Measurements from ENCODE around the gene RBL1.
"Not testable (repeated sequence)": the region's sequence is repeated elsewhere in the genome, so short reads cannot be mapped to it uniquely, and the experiment has no call there.

RBL1 gene

DNA sequence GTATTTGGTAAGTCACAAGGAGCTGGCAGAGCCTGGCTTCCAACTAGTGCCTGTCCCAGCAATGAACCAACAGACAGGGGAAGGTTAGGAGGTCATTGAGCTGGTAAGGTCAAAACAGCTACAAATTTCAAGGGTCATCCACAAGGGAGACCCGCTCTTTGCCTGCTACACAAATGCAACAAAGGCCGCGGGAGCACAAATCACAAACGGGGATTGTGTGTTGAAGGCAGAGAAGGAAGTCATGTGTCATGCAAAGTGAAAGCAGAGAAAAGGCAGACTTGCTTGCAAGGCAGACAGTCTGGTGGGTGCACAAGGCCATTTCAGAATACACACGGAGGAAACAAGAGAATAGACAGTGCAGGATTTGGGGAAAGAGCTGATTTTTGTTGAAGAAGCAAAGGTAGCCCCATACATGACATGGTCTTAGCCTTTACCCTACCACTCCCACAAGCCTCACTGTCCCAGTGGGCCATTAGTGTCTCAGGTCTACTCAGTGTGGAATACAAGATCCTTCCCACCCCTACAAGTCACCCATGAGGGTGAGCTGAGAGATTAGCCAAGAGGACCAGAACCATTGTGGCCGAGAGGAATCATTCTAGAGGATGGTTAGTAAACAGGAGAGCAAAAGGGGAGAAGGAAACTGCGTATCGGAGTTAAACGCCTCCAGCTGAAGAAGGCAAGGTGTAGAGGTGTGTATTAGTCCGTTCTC is 126.2 kb downstream of the RBL1 start:
- no peak for DNase-seq
- TF ChIP-seq, protein P1, sequence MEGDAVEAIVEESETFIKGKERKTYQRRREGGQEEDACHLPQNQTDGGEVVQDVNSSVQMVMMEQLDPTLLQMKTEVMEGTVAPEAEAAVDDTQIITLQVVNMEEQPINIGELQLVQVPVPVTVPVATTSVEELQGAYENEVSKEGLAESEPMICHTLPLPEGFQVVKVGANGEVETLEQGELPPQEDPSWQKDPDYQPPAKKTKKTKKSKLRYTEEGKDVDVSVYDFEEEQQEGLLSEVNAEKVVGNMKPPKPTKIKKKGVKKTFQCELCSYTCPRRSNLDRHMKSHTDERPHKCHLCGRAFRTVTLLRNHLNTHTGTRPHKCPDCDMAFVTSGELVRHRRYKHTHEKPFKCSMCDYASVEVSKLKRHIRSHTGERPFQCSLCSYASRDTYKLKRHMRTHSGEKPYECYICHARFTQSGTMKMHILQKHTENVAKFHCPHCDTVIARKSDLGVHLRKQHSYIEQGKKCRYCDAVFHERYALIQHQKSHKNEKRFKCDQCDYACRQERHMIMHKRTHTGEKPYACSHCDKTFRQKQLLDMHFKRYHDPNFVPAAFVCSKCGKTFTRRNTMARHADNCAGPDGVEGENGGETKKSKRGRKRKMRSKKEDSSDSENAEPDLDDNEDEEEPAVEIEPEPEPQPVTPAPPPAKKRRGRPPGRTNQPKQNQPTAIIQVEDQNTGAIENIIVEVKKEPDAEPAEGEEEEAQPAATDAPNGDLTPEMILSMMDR (IDR thresholded peaks at IDR 0.05; ENCODE audit: low read depth, low read length, missing control alignments): no peak
- Histone ChIP-seq H3K36me3 (replicated peaks) (no peaks in the 10 kb centered on the region), H3K27ac (no peak overlapping the region), H3K27me3 (replicated peaks) (no peaks in the 10 kb centered on the region), H3K4me3 (ENCODE audit: low read depth, low read length) (no peak overlapping the region)
- in situ Hi-C loops (cut with HindIII; ENCODE audit: low pct_ligation_motif_present, low sequenced_read_pairs): no loop called here

DNA sequence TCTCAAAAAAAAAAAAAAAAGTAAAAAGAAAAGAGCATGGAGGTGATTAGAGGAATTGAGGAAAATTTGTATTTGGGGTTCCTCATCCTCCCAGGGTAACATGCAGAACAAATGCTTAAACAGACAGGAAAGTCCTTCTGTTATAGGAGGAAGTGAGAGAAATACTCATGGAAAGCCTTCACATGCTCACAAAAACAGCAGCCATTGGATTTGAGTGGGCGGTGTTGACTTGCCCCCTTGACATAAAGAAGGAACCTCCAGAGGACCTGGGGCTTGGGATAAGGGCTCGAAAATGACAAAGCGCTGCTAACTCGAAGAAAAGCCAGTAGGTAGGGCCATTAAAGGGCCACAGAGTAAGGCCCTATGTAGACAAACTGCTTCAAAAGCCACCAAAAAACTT is 126.7 kb downstream of the RBL1 start:
- no peak for DNase-seq
- Histone ChIP-seq H3K27me3 (replicated peaks) (no peaks in the 10 kb centered on the region), H3K4me3 (ENCODE audit: low read depth, low read length) (no peak overlapping the region), H3K36me3 (replicated peaks) (no peaks in the 10 kb centered on the region), H3K27ac (no peak overlapping the region)
- in situ Hi-C loops (cut with HindIII; ENCODE audit: low pct_ligation_motif_present, low sequenced_read_pairs): no loop called here
- TF ChIP-seq, protein P1 (IDR thresholded peaks at IDR 0.05; ENCODE audit: low read depth, low read length, missing control alignments): no peak

DNA sequence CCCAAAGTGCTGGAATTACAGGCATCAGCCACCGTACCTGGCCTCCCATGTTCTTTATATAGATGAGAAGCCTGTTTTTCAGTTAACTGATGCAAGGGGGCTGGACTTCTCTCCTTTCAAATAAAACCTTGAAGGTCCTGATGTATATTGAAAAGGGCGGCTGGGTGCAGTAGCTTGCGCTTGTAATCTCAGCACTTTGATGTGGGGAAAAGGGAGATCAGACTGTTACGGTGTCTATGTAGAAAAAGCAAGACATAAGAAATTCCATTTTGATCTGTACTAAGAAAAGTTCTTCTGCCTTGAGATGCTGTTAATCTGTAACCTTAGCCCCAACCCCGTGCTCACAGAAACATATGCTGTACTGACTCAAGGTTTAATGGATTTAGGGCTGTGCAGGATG is 128.2 kb downstream of the RBL1 start:
- DNase-seq: no peak
- in situ Hi-C loops (cut with HindIII; ENCODE audit: low pct_ligation_motif_present, low sequenced_read_pairs): no loop called here
- H3K36me3 ChIP-seq (replicated peaks): no peaks in the 10 kb centered on the region
- TF ChIP-seq, protein P1 (IDR thresholded peaks at IDR 0.05; ENCODE audit: low read depth, low read length, missing control alignments): no peak
- H3K27me3 ChIP-seq (replicated peaks): no peaks in the 10 kb centered on the region
- no peak overlapping the region for H3K4me3 ChIP-seq (ENCODE audit: low read depth, low read length)
- H3K27ac ChIP-seq: no peak overlapping the region

DNA sequence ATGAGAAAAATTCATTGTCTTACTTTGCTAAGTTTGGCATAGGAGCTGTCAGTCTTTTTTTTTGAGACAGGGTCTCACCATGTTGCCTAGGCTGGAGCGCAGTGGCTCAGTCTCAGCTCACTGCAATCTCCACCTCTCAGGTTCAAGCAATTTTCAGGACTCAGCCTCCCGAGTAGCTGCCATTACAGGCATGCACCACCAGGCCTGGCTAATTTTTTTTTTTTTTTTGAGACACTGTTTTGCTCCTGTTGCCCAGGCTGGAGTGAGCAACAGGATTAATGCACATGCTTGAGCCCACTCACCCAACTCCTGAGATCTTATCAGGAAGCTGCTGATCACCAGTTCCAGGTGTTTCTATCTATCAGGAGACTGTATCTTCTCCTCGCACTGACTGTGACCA is 128.8 kb downstream of the RBL1 start:
- DNase-seq; H3K27me3 ChIP-seq (replicated peaks); H3K27ac ChIP-seq; in situ Hi-C loops (cut with HindIII; ENCODE audit: low pct_ligation_motif_present, low sequenced_read_pairs); H3K36me3 ChIP-seq (replicated peaks); H3K4me3 ChIP-seq (ENCODE audit: low read depth, low read length): not testable (repeated sequence)
- TF ChIP-seq, protein P1 (IDR thresholded peaks at IDR 0.05; ENCODE audit: low read depth, low read length, missing control alignments): peak; percentile 20

DNA sequence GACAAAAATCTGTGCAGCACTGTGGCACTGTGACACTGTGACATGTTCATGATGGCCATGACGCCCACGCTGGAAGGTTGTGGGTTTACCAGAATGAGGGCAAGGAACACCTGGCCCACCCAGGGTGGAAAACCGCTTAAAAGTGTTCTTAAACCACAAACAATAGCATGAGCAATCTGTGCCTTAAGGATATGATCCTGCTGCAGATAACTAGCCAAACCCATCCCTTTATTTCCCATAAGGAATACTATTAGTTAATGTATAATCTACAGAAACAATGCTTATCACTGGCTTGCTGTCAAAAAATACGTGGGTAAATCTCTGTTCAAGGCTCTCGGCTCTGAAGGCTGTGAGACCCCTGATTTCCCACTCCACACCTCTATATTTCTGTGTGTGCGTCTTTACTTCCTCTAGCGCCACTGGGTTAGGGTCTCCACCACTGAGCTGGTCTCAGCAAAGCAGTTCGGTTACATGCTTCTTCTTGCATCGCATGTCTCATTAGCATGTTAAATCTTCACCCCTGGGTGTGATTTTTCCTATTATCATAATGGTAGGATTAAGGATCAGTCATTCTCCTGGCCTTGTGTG is 133.3 kb downstream of the RBL1 start:
- DNase-seq; H3K4me3 ChIP-seq (ENCODE audit: low read depth, low read length); H3K36me3 ChIP-seq (replicated peaks); H3K27ac ChIP-seq; H3K27me3 ChIP-seq (replicated peaks); in situ Hi-C loops (cut with HindIII; ENCODE audit: low pct_ligation_motif_present, low sequenced_read_pairs): not testable (repeated sequence)

DNA sequence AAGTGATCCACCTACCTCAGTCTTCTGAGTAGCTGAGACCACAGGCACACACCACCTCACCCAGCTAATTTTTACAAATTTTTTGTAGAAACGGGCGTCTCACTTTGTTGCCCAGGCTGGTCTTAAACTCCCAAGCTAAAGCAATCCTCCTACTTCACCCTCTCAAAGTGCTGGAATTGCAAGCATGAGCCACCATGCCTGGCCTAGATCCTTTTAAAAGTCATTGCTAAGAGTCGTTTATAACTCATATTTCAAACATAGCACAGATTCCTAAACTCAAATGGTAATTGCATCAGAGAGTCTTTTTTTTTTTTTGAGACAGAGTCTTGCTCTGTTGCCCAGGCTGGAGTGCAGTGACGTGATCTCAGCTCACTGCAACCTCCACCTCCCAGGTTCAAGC is 136.6 kb downstream of the RBL1 start:
- DNase-seq: no peak

More for the DNA sequence above, 136.6 kb downstream of the RBL1 start:
- TF ChIP-seq, protein P1 (IDR thresholded peaks at IDR 0.05; ENCODE audit: low read depth, low read length, missing control alignments): no peak
- Histone ChIP-seq H3K27ac (no peak overlapping the region), H3K4me3 (ENCODE audit: low read depth, low read length) (no peak overlapping the region), H3K27me3 (replicated peaks) (no peaks in the 10 kb centered on the region), H3K36me3 (replicated peaks) (no peaks in the 10 kb centered on the region)
- in situ Hi-C loops (cut with HindIII; ENCODE audit: low pct_ligation_motif_present, low sequenced_read_pairs): no loop called here

Data from brain microvascular endothelial cell (primary cell).